DND-41 (cell line): ENCODE data around the gene UNC79.

Source experiments
- ATAC-seq: fragments of 200-7000 bp; cut with Tn5 transposase; 3 replicates; pipeline ENCODE4 v1.9.1; 2021; ENCODE audit warnings: low read depth; ENCODE audit not compliant: insufficient read depth
- DNase-seq: peaks from one replicate; pipeline ENCODE4 v3.0.0-alpha.2; 2020
- H2AFZ ChIP-seq: 2 replicates; pipeline ENCODE4 v1.6.0; 2012; ENCODE audit warnings: low read depth, low read length
- H3K27ac ChIP-seq: 2 replicates; pipeline ENCODE4 v1.5.1; 2012; ENCODE audit warnings: low read length, inconsistent platforms
- H3K27me3 ChIP-seq: fragments of 200-600 bp; sonication (generic); 2 replicates; pipeline ENCODE4 v1.6.0; 2012; ENCODE audit warnings: low read length, mild to moderate bottlenecking, inconsistent platforms; ENCODE audit not compliant: insufficient read depth, poor library complexity
- H3K36me3 ChIP-seq: 2 replicates; pipeline ENCODE4 v1.5.1; 2012; ENCODE audit warnings: low read length, inconsistent platforms; ENCODE audit not compliant: insufficient read depth
- H3K4me1 ChIP-seq: 2 replicates; pipeline ENCODE4 v1.5.1; 2012; ENCODE audit warnings: mild to moderate bottlenecking, low read length; ENCODE audit not compliant: insufficient read depth
- H3K4me2 ChIP-seq: 2 replicates; pipeline ENCODE4 v1.6.0; 2012; ENCODE audit warnings: mild to moderate bottlenecking, moderate library complexity, low read length, inconsistent platforms; ENCODE audit not compliant: insufficient read depth
- H3K4me3 ChIP-seq, 2 experiments: fragments of 200-600 bp in 1 of 2; shearing (Covaris generic) in 1 of 2; 2 replicates each; pipeline ENCODE4 v1.5.1; 2012 to 2016; ENCODE audit warnings: inconsistent platforms in 2 of 2, low read length in 2 of 2, mild to moderate bottlenecking in 2 of 2, low read depth in 1 of 2, moderate library complexity in 1 of 2
- H3K79me2 ChIP-seq: 2 replicates; pipeline ENCODE4 v1.6.0; 2012; ENCODE audit warnings: low read length, inconsistent platforms; ENCODE audit not compliant: insufficient read depth
- H3K9ac ChIP-seq: 2 replicates; pipeline ENCODE4 v1.6.0; 2012; ENCODE audit warnings: low read depth, mild to moderate bottlenecking, inconsistent platforms, low read length, moderate library complexity
- H3K9me3 ChIP-seq: 2 replicates; pipeline ENCODE4 v1.5.1; 2012; ENCODE audit warnings: low read length, moderate library complexity, mild to moderate bottlenecking, inconsistent platforms; ENCODE audit not compliant: insufficient read depth, severe bottlenecking
- H4K20me1 ChIP-seq: 2 replicates; pipeline ENCODE4 v1.6.0; 2012; ENCODE audit warnings: low read length; ENCODE audit not compliant: insufficient read depth
- EZH2 ChIP-seq: IDR thresholded peaks from 3 replicates; pipeline ENCODE4 v1.6.1; 2012; ENCODE audit warnings: borderline replicate concordance, low read depth, mild to moderate bottlenecking, moderate library complexity, low read length, inconsistent platforms; ENCODE audit not compliant: severe bottlenecking
- TF ChIP-seq, protein P1 (sequence below): IDR thresholded peaks from 2 replicates; pipeline ENCODE4 v1.5.1; 2012; ENCODE audit warnings: borderline replicate concordance, low read length, moderate library complexity, mild to moderate bottlenecking; ENCODE audit not compliant: poor library complexity, severe bottlenecking; ENCODE audit errors: extremely low read depth

UNC79 gene

DNA sequence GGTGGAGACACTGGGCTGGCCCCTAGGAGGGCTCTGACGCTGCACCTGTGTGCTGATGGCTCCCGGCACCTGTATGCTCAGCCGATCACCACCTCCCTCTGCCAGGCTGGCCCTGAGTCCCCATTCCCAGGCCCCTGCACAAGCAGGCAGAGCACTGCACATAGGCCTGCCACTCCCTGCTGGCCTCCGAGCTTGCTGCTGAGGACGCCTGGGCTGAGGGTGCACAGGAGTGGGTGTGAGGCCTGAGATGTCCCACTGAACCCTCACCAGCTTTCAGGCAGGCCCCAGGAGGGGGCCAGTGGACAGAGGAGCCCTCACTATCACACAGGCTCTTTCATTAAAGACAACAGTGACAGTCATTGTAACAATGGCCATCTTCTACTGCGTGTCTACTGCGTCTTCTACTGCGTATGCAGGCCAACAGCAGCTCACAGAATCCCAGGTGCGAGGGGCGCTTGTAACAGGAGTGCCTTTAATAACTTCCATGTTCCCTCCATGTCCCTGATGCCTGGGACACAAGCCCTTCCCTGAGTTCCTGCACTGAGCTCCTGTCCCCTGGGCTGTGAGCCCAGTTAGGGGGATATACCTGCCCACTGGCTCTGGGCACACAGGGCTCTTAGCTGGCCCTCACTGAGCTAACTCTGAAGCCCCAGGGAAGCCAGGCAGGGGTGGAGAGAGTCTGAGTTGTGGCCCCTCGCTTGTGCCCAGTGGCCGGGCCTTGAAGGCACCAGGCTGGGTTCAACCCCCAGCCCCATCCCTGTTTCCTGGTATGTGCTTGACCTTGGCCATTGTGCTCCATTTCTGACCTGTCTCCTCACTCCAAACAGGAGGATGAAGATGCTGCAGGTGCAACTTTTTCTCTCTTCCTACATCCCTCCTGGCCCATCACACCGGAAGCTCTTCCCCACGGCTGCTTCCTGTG is 286.3 kb downstream of the UNC79 start:
- Histone ChIP-seq H3K4me3 (no peak overlapping the region), H3K36me3 (no peaks in the 10 kb centered on the region), H4K20me1 (no peaks in the 10 kb centered on the region), H3K27ac (no peak overlapping the region), H3K27me3 (peaks cover 3% of the 10 kb centered on the region), H3K9me3 (no peaks in the 10 kb centered on the region), H2AFZ (no peak overlapping the region), H3K9ac (no peak overlapping the region), H3K79me2 (no peaks in the 10 kb centered on the region), H3K4me2 (no peak overlapping the region), H3K4me1 (no peaks in the 10 kb centered on the region)
- TF ChIP-seq EZH2 = no peak
- TF ChIP-seq, protein P1, sequence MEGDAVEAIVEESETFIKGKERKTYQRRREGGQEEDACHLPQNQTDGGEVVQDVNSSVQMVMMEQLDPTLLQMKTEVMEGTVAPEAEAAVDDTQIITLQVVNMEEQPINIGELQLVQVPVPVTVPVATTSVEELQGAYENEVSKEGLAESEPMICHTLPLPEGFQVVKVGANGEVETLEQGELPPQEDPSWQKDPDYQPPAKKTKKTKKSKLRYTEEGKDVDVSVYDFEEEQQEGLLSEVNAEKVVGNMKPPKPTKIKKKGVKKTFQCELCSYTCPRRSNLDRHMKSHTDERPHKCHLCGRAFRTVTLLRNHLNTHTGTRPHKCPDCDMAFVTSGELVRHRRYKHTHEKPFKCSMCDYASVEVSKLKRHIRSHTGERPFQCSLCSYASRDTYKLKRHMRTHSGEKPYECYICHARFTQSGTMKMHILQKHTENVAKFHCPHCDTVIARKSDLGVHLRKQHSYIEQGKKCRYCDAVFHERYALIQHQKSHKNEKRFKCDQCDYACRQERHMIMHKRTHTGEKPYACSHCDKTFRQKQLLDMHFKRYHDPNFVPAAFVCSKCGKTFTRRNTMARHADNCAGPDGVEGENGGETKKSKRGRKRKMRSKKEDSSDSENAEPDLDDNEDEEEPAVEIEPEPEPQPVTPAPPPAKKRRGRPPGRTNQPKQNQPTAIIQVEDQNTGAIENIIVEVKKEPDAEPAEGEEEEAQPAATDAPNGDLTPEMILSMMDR = no peak
- DNase-seq (no peak), ATAC-seq (no peak)

DNA sequence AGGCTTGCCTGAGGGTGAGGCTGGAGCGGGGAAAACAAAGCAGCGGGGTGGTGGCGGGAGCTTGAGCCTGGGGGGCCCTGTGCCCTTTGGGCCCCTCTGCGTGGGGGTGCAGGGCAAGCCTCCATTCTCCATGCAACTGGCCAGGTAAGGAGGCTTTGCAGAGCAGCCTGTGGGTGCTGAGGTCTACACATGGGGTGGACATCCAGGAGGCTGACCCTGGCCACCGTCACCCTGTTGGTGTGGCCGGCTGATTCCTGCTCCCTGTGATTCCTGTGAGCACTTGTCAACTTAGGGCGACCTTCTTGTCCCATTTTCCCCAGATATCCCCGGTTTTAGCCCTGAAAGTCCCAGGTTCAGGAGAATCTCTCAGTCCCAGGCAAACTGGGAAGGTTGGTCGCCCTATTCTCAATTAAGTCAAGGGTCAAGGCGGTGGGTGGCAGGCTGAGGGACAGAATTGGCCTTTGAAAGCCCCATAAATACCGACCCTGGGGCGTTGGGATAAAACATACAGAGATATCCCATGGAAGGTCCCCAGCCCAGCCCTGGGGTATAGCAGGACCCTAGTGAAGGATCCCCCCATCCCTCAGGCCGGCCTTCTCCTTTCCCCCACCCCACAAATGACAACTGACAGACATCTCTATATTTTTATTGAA is 287.1 kb downstream of the UNC79 start:
- Histone ChIP-seq H4K20me1 (no peaks in the 10 kb centered on the region), H3K27me3 (peaks cover 3% of the 10 kb centered on the region), H3K4me3 (no peak overlapping the region), H3K36me3 (no peaks in the 10 kb centered on the region), H3K79me2 (no peaks in the 10 kb centered on the region), H3K4me2 (no peak overlapping the region), H3K4me1 (no peaks in the 10 kb centered on the region), H3K27ac (no peak overlapping the region), H3K9me3 (no peaks in the 10 kb centered on the region), H3K9ac (no peak overlapping the region), H2AFZ (no peak overlapping the region)
- ATAC-seq = no peak
- TF ChIP-seq, protein P1 = no peak
- TF ChIP-seq EZH2 = no peak
- DNase-seq = no peak

DNA sequence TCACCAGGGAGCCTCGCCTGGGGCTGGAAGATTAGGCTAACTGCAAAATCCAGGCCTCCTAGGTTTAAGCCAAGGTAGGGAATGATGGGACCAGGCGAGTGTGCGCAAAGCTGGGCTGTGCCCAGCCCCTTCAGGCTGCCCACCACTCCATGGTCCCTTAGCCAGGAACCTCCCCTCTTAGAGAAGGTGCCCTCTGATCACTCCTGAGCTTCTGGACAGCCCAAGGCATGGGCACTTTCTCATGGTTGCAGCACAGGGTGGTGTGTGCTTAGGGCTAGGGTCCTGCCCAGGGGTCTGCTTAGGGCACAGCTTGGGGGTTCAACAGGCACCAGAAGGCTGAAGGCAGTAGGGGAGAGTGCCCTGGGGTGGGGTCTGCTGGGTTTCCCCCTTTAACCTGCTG is 288.5 kb downstream of the UNC79 start:
- no peak overlapping the region for H3K4me2 ChIP-seq

More for the DNA sequence above, 288.5 kb downstream of the UNC79 start:
- Histone ChIP-seq H3K4me3 (no peak overlapping the region), H3K4me1 (no peaks in the 10 kb centered on the region), H4K20me1 (no peaks in the 10 kb centered on the region), H3K36me3 (no peaks in the 10 kb centered on the region), H3K27me3 (peaks cover 3% of the 10 kb centered on the region), H3K9ac (no peak overlapping the region), H3K79me2 (no peaks in the 10 kb centered on the region), H3K27ac (no peak overlapping the region), H2AFZ (no peak overlapping the region), H3K9me3 (no peaks in the 10 kb centered on the region)
- ATAC-seq = no peak
- no peak for DNase-seq
- TF ChIP-seq, protein P1 = no peak
- TF ChIP-seq EZH2 = no peak
